Superior temporal gyrus (tissue), 1 donor: Measurements from ENCODE around the gene EXD1.
"Not testable (repeated sequence)": the region's sequence is repeated elsewhere in the genome, so short reads cannot be mapped to it uniquely, and the experiment has no call there.

Experiments used
- DNase-seq: peaks from one replicate; pipeline ENCODE4 v3.0.0-alpha.2; 2016; ENCODE audit errors: extremely low spot score

Gene EXD1

GRCh38 chr15:41148065-41148464, 82.5 kb downstream of the EXD1 start:
- no peak for DNase-seq

GRCh38 chr15:41139619-41140018, 90.9 kb downstream of the EXD1 start:
- DNase-seq = no peak

- not testable (repeated sequence) for DNase-seq
Observed at GRCh38 chr15:41139112-41139511, 91.4 kb downstream of the EXD1 start.

GRCh38 chr15:41135580-41135979, 95.0 kb downstream of the EXD1 start:
- DNase-seq = not testable (repeated sequence)

GRCh38 chr15:41133454-41133853, 97.1 kb downstream of the EXD1 start:
- DNase-seq = no peak
